GM23248 (cell line): Measurements from ENCODE around the gene NHSL1.

Source experiments
- EZH2 ChIP-seq: fragments of 200-600 bp; sonication (generic); IDR thresholded peaks from 2 replicates; pipeline ENCODE4 v1.6.1; 2018; ENCODE audit warnings: antibody characterized with exemption, mild to moderate bottlenecking; ENCODE audit not compliant: insufficient read depth, poor library complexity, severe bottlenecking
- EZH2phosphoT487 ChIP-seq: fragments of 200-600 bp; sonication (generic); IDR thresholded peaks from 2 replicates; pipeline ENCODE4 v1.6.1; 2018; ENCODE audit warnings: antibody characterized with exemption, moderate library complexity, mild to moderate bottlenecking, low read depth; ENCODE audit not compliant: insufficient read depth

GRCh38 chr6:138485005-138485545 lies 14.2 kb downstream of the NHSL1 start:
- TF ChIP-seq EZH2 (no peak), EZH2phosphoT487 (no peak)
